IMR-90 (cell line): ENCODE measurements around the gene OBP2A. TPM values are rescaled to one million over a fixed set of nuclear protein-coding genes. Genes with fewer than 3 reads are reported as not detected.

Source experiments
- ATAC-seq: fragments of 200-7000 bp; cut with Tn5 transposase; 2 replicates; pipeline ENCODE4 v1.9.1; 2020; ENCODE audit warnings: low read depth, mild to moderate bottlenecking, moderate library complexity
- BruUV-seq: library from RNA; stranded (reverse); fragments of 400-500 nt; replicated peaks from 2 replicates; lab custom pipeline; 2021; lab: Mats Ljungman, UMichigan
- CTCF ChIA-PET: fragments of 300-600 bp; formaldehyde crosslinking; extraction: SDS; loops from one replicate; lab custom pipeline; 2021; ENCODE audit warnings: antibody characterized with exemption; lab: Yijun Ruan, JAX
- POLR2A ChIA-PET: fragments of 300-600 bp; sonication (Branson Sonifier 250); formaldehyde crosslinking; loops from one replicate; lab custom pipeline; 2022; ENCODE audit warnings: antibody characterized with exemption; ENCODE audit not compliant: unreplicated experiment; lab: Charles Lee
- DNase-seq: peaks from one replicate; pipeline ENCODE4 v3.0.0; 2013
- H2AFZ ChIP-seq: replicated peaks from 2 replicates; pipeline ENCODE3; 2013; ENCODE audit warnings: low read length, mild to moderate bottlenecking; ENCODE audit not compliant: poor library complexity
- H2AK5ac ChIP-seq: 2 replicates; pipeline ENCODE4 v1.6.1; 2013; ENCODE audit warnings: low read depth, low read length, inconsistent platforms
- H2AK9ac ChIP-seq: replicated peaks from 2 replicates; pipeline ENCODE3; 2013; ENCODE audit warnings: mild to moderate bottlenecking, low read depth, low read length, moderate library complexity; ENCODE audit not compliant: poor library complexity
- H2BK120ac ChIP-seq: 2 replicates; pipeline ENCODE4 v1.6.1; 2013; ENCODE audit warnings: low read depth, low read length, inconsistent platforms
- H2BK15ac ChIP-seq: 3 replicates; pipeline ENCODE4 v1.6.1; 2013; ENCODE audit warnings: low read depth, low read length, inconsistent platforms
- H2BK20ac ChIP-seq: 2 replicates; pipeline ENCODE4 v1.6.1; 2013; ENCODE audit warnings: low read depth, mild to moderate bottlenecking, inconsistent platforms, low read length, moderate library complexity
- H2BK5ac ChIP-seq: 2 replicates; pipeline ENCODE4 v1.6.1; 2013; ENCODE audit warnings: mild to moderate bottlenecking, low read depth, low read length, inconsistent platforms; ENCODE audit not compliant: poor library complexity, severe bottlenecking
- H3K14ac ChIP-seq: replicated peaks from 2 replicates; pipeline ENCODE4 v1.6.1; 2013; ENCODE audit warnings: low read depth, low read length, inconsistent platforms
- H3K18ac ChIP-seq: 2 replicates; pipeline ENCODE4 v1.6.1; 2013; ENCODE audit warnings: low read depth, low read length, control low read depth
- H3K23ac ChIP-seq: 2 replicates; pipeline ENCODE4 v1.6.1; 2013; ENCODE audit warnings: low read depth, low read length, inconsistent platforms
- H3K27ac ChIP-seq: 2 replicates; pipeline ENCODE4 v1.5.1; 2013; ENCODE audit warnings: mild to moderate bottlenecking, control low read depth, low read length; ENCODE audit not compliant: insufficient read depth
- H3K27me3 ChIP-seq: 2 replicates; pipeline ENCODE4 v1.6.1; 2013; ENCODE audit warnings: low read length; ENCODE audit not compliant: control insufficient read depth, insufficient read depth
- H3K36me3 ChIP-seq: 2 replicates; pipeline ENCODE4 v1.6.1; 2013; ENCODE audit warnings: low read length, mixed read lengths; ENCODE audit not compliant: control insufficient read depth, insufficient read depth
- H3K4ac ChIP-seq: 2 replicates; pipeline ENCODE4 v1.6.1; 2013; ENCODE audit warnings: low read depth, low read length, inconsistent platforms
- H3K4me1 ChIP-seq: 2 replicates; pipeline ENCODE4 v1.6.1; 2013; ENCODE audit warnings: low read length, mixed read lengths; ENCODE audit not compliant: control insufficient read depth, insufficient read depth
- H3K4me2 ChIP-seq: 2 replicates; pipeline ENCODE4 v1.6.1; 2013; ENCODE audit warnings: low read depth, mild to moderate bottlenecking, control low read depth, low read length, moderate library complexity
- H3K4me3 ChIP-seq: 2 replicates; pipeline ENCODE4 v1.5.1; 2013; ENCODE audit warnings: low read depth, mild to moderate bottlenecking, control low read depth, low read length, moderate library complexity; ENCODE audit not compliant: insufficient read depth
- H3K56ac ChIP-seq: 2 replicates; pipeline ENCODE4 v1.6.1; 2013; ENCODE audit warnings: low read length, inconsistent platforms; ENCODE audit not compliant: insufficient read depth; ENCODE audit errors: extremely low read depth
- H3K79me1 ChIP-seq, 2 experiments: 2 replicates each; pipeline ENCODE4 v1.6.1; 2013; ENCODE audit warnings: low read length in 2 of 2, inconsistent platforms in 1 of 2, low read depth in 1 of 2
- H3K9ac ChIP-seq: 2 replicates; pipeline ENCODE4 v1.6.1; 2013; ENCODE audit warnings: low read depth, low read length, control low read depth
- H3K9me1 ChIP-seq: 2 replicates; pipeline ENCODE4 v1.6.1; 2013; ENCODE audit warnings: low read length, inconsistent platforms; ENCODE audit not compliant: insufficient read depth
- H3K9me3 ChIP-seq: 2 replicates; pipeline ENCODE4 v1.6.1; 2013; ENCODE audit warnings: low read length; ENCODE audit not compliant: control insufficient read depth, insufficient read depth
- H4K20me1 ChIP-seq: 2 replicates; pipeline ENCODE4 v1.6.1; 2013; ENCODE audit warnings: low read length, inconsistent platforms; ENCODE audit not compliant: insufficient read depth
- H4K5ac ChIP-seq: 2 replicates; pipeline ENCODE4 v1.6.1; 2013; ENCODE audit warnings: mild to moderate bottlenecking, low read depth, low read length, control low read depth
- H4K8ac ChIP-seq, 2 experiments: 2 replicates each; pipeline ENCODE4 v1.6.1; 2013; ENCODE audit warnings: low read depth in 2 of 2, low read length in 2 of 2, control low read depth in 1 of 2, inconsistent platforms in 1 of 2
- H4K91ac ChIP-seq: 2 replicates; pipeline ENCODE4 v1.6.1; 2013; ENCODE audit warnings: low read depth, low read length, inconsistent platforms; ENCODE audit not compliant: insufficient read depth
- BHLHE40 ChIP-seq: fragments of 150-350 bp; IDR thresholded peaks from 2 replicates; pipeline ENCODE4 v1.6.1; 2016; ENCODE audit warnings: mild to moderate bottlenecking, low read depth, low read length
- CEBPB ChIP-seq: IDR thresholded peaks from 2 replicates; pipeline ENCODE4 v1.6.1; 2012; ENCODE audit warnings: low read depth, low read length, improper control_type of control experiment
- MAZ ChIP-seq: IDR thresholded peaks from 2 replicates; pipeline ENCODE4 v1.6.1; 2012; ENCODE audit warnings: low read depth, mild to moderate bottlenecking, low read length, improper control_type of control experiment, moderate library complexity, borderline replicate concordance
- MXI1 ChIP-seq: IDR thresholded peaks from 2 replicates; pipeline ENCODE4 v1.6.1; 2012; ENCODE audit warnings: low read depth, mild to moderate bottlenecking, low read length, moderate library complexity, borderline replicate concordance
- RAD21 ChIP-seq: IDR thresholded peaks from 2 replicates; pipeline ENCODE4 v1.6.1; 2012; ENCODE audit warnings: low read length, improper control_type of control experiment
- WGBS, 2 experiments: methylation state at CpG; one replicate each; pipeline versions ENCODE4 v1.1.5 to v1.1.7; 2013; ENCODE audit warnings: missing lambda C conversion rate in 2 of 2; ENCODE audit not compliant: insufficient read length in 1 of 2; ENCODE audit errors: extremely low coverage in 2 of 2; 5-methylcytosine and 5-hydroxymethylcytosine counted together
- dilution Hi-C: fragments of 300-500 bp; cut with HindIII; formaldehyde crosslinking; loops from one replicate; pipeline ENCODE4 v1.14.3; 2018; ENCODE audit warnings: low sequenced_read_pairs; ENCODE audit not compliant: unreplicated experiment
- in situ Hi-C: fragments of 300-500 bp; cut with MboI; formaldehyde crosslinking; loops from 3 replicates; pipeline ENCODE4 v1.14.3; 2019; ENCODE audit warnings: low sequenced_read_pairs, inconsistent platforms, mixed read lengths
- intact Hi-C: fragments of 100-400 bp; cut with micrococcal nuclease; formaldehyde crosslinking; loops from 2 replicates; pipeline ENCODE4 v1.10.0; 2022
- polyA plus RNA-seq, 3 experiments: library from polyadenylated mRNA; depleted of rRNA; stranded (reverse); fragments of >200 nt; gene quantifications; 2 replicates each; pipeline ENCODE4 v1.2.3, GENCODE V29; 2012; ENCODE audit warnings: low replicate concordance in 1 of 3
- total RNA-seq: library from RNA; depleted of rRNA; stranded (reverse); fragments of >200 nt; gene quantifications from 2 replicates; pipeline ENCODE4 v1.2.3, GENCODE V29; 2012
- TF ChIP-seq, protein P1 (sequence below): fragments of 150-350 bp; IDR thresholded peaks from 2 replicates; pipeline ENCODE4 v1.6.1; 2017; ENCODE audit warnings: mild to moderate bottlenecking, antibody characterized with exemption, low read length, low read depth

OBP2A gene
- total and polyA plus RNA-seq, 2 of the 4 experiments (the other 2 are of a cell fraction): not detected

DNA sequence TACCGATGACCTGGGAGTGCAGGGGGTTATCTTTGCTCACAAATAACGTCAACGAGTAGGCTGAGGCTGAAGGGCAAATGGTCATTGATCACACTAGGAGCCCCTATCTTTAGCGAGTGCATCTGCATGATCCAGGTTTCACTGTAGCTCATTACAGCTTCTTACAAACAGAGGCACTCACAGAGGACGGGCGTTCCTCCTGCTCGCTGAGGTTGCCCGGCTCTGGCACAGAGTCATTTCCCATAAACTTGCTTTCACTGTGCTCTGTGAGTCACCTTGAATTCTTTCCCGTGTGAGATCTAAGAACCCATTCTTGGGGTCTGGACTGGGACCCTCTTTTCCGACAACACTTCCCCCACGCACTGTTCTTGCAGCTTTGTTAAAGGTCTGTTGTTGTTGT, 13.7 kb downstream of the OBP2A start:
- Histone ChIP-seq H3K27ac (no peak overlapping the region), H3K27me3 (no peaks in the 10 kb centered on the region; the same call in 1 of the 2 replicates)
- WGBS, 2 experiments: 15% methylated on average over 5 of the region's 11 CpGs; no CpG with 5 or more reads in 1 of the 2 experiments

More for the DNA sequence above, 13.7 kb downstream of the OBP2A start:
- ChIA-PET CTCF (no interaction called here), POLR2A (no interaction called here)
- Histone ChIP-seq H2AFZ (no peak overlapping the region), H3K79me1 (no peaks in the 10 kb centered on the region), H4K8ac (no peak overlapping the region), H3K4me2 (no peak overlapping the region), H4K5ac (no peak overlapping the region), H3K23ac (no peak overlapping the region), H2BK5ac (no peak overlapping the region), H2BK120ac (no peak overlapping the region), H3K4ac (no peak overlapping the region), H3K9me3 (peaks cover 12% of the 10 kb centered on the region), H3K36me3 (no peaks in the 10 kb centered on the region), H4K20me1 (no peaks in the 10 kb centered on the region), H3K4me1 (no peaks in the 10 kb centered on the region), H3K9ac (no peak overlapping the region), H3K4me3 (no peak overlapping the region), H3K18ac (no peak overlapping the region), H3K9me1 (no peaks in the 10 kb centered on the region), H2AK5ac (no peak overlapping the region), H3K14ac (no peak overlapping the region), H2BK20ac (no peak overlapping the region), H2BK15ac (no peak overlapping the region), H4K91ac (no peak overlapping the region), H2AK9ac (no peak overlapping the region), H3K56ac (no peak overlapping the region)
- dilution Hi-C loops (no loop called here), in situ Hi-C loops (no loop called here), intact Hi-C loops (no loop called here)
- no TSS peak for BruUV-seq
- DNase-seq (no peak), ATAC-seq (no peak)
- TF ChIP-seq MAZ (no peak), CEBPB (no peak), BHLHE40 (no peak), RAD21 (no peak), MXI1 (no peak)
- TF ChIP-seq, protein P1, sequence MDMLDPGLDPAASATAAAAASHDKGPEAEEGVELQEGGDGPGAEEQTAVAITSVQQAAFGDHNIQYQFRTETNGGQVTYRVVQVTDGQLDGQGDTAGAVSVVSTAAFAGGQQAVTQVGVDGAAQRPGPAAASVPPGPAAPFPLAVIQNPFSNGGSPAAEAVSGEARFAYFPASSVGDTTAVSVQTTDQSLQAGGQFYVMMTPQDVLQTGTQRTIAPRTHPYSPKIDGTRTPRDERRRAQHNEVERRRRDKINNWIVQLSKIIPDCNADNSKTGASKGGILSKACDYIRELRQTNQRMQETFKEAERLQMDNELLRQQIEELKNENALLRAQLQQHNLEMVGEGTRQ: no peak
